Endothelial cell of umbilical vein (primary cell): ENCODE data around the gene HDGFL2. TPM values are rescaled to one million over a fixed set of nuclear protein-coding genes. Genes with fewer than 3 reads are reported as not detected.

Experiments used
- BruUV-seq: library from RNA; stranded (reverse); fragments of 400-500 nt; replicated peaks from 2 replicates; lab custom pipeline; 2021; lab: Mats Ljungman, UMichigan
- CTCF ChIA-PET: fragments of 300-600, 350-600 bp; sonication (Branson Sonifier 250); formaldehyde crosslinking; loops from one replicate; lab custom pipeline; 2021; ENCODE audit warnings: antibody characterized with exemption, inconsistent platforms; lab: Charles Lee
- POLR2A ChIA-PET: fragments of 300-600, 350-600 bp; sonication (Branson Sonifier 250); formaldehyde crosslinking; loops from one replicate; lab custom pipeline; 2021; ENCODE audit warnings: antibody characterized with exemption, inconsistent platforms; lab: Charles Lee
- DNase-seq: peaks from one replicate; pipeline ENCODE4 v3.0.0-alpha.2; 2011; ENCODE audit warnings: low read depth, low spot score
- FAIRE-seq: peaks from 2 replicates; lab custom pipeline; 2011; peaks lifted over from hg19 to GRCh38; lab: Jason Lieb, UNC
- H2AFZ ChIP-seq: 2 replicates; pipeline ENCODE4 v1.6.0; 2012; ENCODE audit warnings: low read depth, low read length, control low read depth, inconsistent platforms
- H3K27ac ChIP-seq: 2 replicates; pipeline ENCODE4 v1.5.1; 2011; ENCODE audit warnings: low read depth, mild to moderate bottlenecking, control low read depth, low read length, moderate library complexity; ENCODE audit not compliant: insufficient read depth
- H3K27me3 ChIP-seq, 2 experiments: 2 replicates each; pipeline versions ENCODE4 v1.6.0 to v1.6.1; 2011; ENCODE audit warnings: low read length in 2 of 2, mixed read lengths in 1 of 2; ENCODE audit not compliant: control insufficient read depth in 2 of 2, insufficient read depth in 2 of 2
- H3K36me3 ChIP-seq, 2 experiments: 2 replicates in 1 of 2; 3 replicates in 1 of 2; pipeline ENCODE4 v1.5.1; 2011; ENCODE audit warnings: low read length in 2 of 2, mild to moderate bottlenecking in 1 of 2, moderate library complexity in 1 of 2; ENCODE audit not compliant: control insufficient read depth in 2 of 2, insufficient read depth in 2 of 2; ENCODE audit errors: extremely low read depth in 1 of 2
- H3K4me1 ChIP-seq: 3 replicates; pipeline ENCODE4 v1.5.1; 2011; ENCODE audit warnings: mild to moderate bottlenecking, low read length; ENCODE audit not compliant: control insufficient read depth, insufficient read depth; ENCODE audit errors: extremely low read depth
- H3K4me2 ChIP-seq: 2 replicates; pipeline ENCODE4 v1.6.1; 2011; ENCODE audit warnings: low read length, control low read depth, mixed read lengths; ENCODE audit not compliant: insufficient read depth
- H3K4me3 ChIP-seq, 3 experiments: fragments of 200-600 bp in 1 of 3; sonication (generic), shearing (Covaris generic) in 1 of 3; replicated peaks in 1 of 3; 2 replicates each; pipeline ENCODE4 v1.5.1; 2011 to 2016; ENCODE audit warnings: control low read depth in 3 of 3, low read length in 3 of 3, mild to moderate bottlenecking in 2 of 3, inconsistent platforms in 1 of 3, low read depth in 1 of 3, moderate library complexity in 1 of 3; ENCODE audit not compliant: insufficient read depth in 1 of 3
- H3K79me2 ChIP-seq: 2 replicates; pipeline ENCODE4 v1.6.0; 2012; ENCODE audit warnings: low read length, inconsistent platforms; ENCODE audit not compliant: control insufficient read depth, insufficient read depth
- H3K9ac ChIP-seq: replicated peaks from 2 replicates; pipeline ENCODE3; 2011; ENCODE audit warnings: low read length, control low read depth; ENCODE audit not compliant: insufficient read depth; ENCODE audit errors: extremely low read depth
- H3K9me1 ChIP-seq: replicated peaks from 3 replicates; pipeline ENCODE4 v1.6.0; 2011; ENCODE audit warnings: mild to moderate bottlenecking, low read length; ENCODE audit not compliant: control insufficient read depth, insufficient read depth; ENCODE audit errors: extremely low read depth
- H3K9me3 ChIP-seq: replicated peaks from 2 replicates; pipeline ENCODE4 v1.5.1; 2012; ENCODE audit warnings: low read length, inconsistent platforms; ENCODE audit not compliant: control insufficient read depth, insufficient read depth
- H4K20me1 ChIP-seq: replicated peaks from 2 replicates; pipeline ENCODE3; 2011; ENCODE audit warnings: mild to moderate bottlenecking, low read length; ENCODE audit not compliant: control insufficient read depth, insufficient read depth; ENCODE audit errors: extremely low read depth
- CTCF ChIP-seq, 2 donors: IDR thresholded peaks; 1 replicate in 1 of 2; 2 replicates in 1 of 2; pipeline ENCODE4 v1.5.1; 2011; ENCODE audit warnings: low read length in 2 of 2, mild to moderate bottlenecking in 2 of 2, moderate library complexity in 2 of 2, control low read depth in 1 of 2, inconsistent platforms in 1 of 2, low read depth in 1 of 2; ENCODE audit not compliant: insufficient read depth in 1 of 2; ENCODE audit errors: extremely low read depth in 1 of 2
- EZH2 ChIP-seq: IDR thresholded peaks from 2 replicates; pipeline ENCODE4 v1.6.1; 2012; ENCODE audit warnings: borderline replicate concordance, low read depth, mild to moderate bottlenecking, moderate library complexity, low read length, inconsistent platforms; ENCODE audit not compliant: severe bottlenecking
- FOS ChIP-seq: IDR thresholded peaks from 2 replicates; pipeline ENCODE4 v1.6.1; 2011; ENCODE audit warnings: mild to moderate bottlenecking, low read length, moderate library complexity, borderline replicate concordance; ENCODE audit not compliant: insufficient read depth
- GATA2 ChIP-seq: IDR thresholded peaks from 2 replicates; pipeline ENCODE4 v1.7.0; 2011; ENCODE audit warnings: low read depth, mild to moderate bottlenecking, moderate library complexity, mixed read lengths, low read length; ENCODE audit not compliant: insufficient read length, insufficient read depth
- JUN ChIP-seq: IDR thresholded peaks from 2 replicates; pipeline ENCODE4 v1.6.1; 2011; ENCODE audit warnings: borderline replicate concordance, low read depth; ENCODE audit not compliant: insufficient read length, insufficient read depth
- MAX ChIP-seq: IDR thresholded peaks from 2 replicates; pipeline ENCODE4 v1.6.1; 2011; ENCODE audit not compliant: insufficient read depth, insufficient read length
- MYC ChIP-seq: IDR thresholded peaks from one replicate; pipeline ENCODE4 v1.6.1; 2011; ENCODE audit warnings: mild to moderate bottlenecking, low read depth, low read length
- POLR2A ChIP-seq: IDR thresholded peaks from 2 replicates; pipeline ENCODE4 v1.6.1; 2012; ENCODE audit warnings: low read depth, mild to moderate bottlenecking, control low read depth, low read length
- POLR2AphosphoS5 ChIP-seq: IDR thresholded peaks from 2 replicates; pipeline ENCODE4 v1.6.1; 2012; ENCODE audit warnings: low read depth, mild to moderate bottlenecking, control low read depth, low read length, moderate library complexity; ENCODE audit not compliant: insufficient read depth
- dilution Hi-C: fragments of 300-500 bp; cut with MboI; formaldehyde crosslinking; loops from one replicate; pipeline ENCODE4 v1.15.0; 2019; ENCODE audit warnings: low sequenced_read_pairs; ENCODE audit not compliant: extremely low pct_ligation_motif_present
- intact Hi-C: fragments of 100-400 bp; cut with micrococcal nuclease; formaldehyde crosslinking; loops from one replicate; pipeline ENCODE4 v1.10.0; 2022
- polyA plus RNA-seq, 4 experiments: library from polyadenylated mRNA; depleted of rRNA in 3 of 4; stranded (reverse) in 3 of 4; unstranded in 1 of 4; fragments of >200 nt; gene quantifications; 2 replicates each; pipeline versions ENCODE4 v1.2.1 to v1.2.3, GENCODE V29; 2011 to 2012; ENCODE audit warnings: missing spikeins in 1 of 4
- total RNA-seq: library from RNA; stranded (reverse); gene quantifications from 2 replicates; pipeline ENCODE4 v1.2.3, GENCODE V29; 2021

Gene HDGFL2
- total and polyA plus RNA-seq, 2 donors (not counting 3 experiments of a cell fraction or from before 2014, with no cell fraction given), result 39.1 to 79.6 TPM

- H3K27me3 ChIP-seq, result no peaks in the 10 kb centered on the region
- no peak for TF ChIP-seq EZH2
- no peaks in the 10 kb centered on the region for H4K20me1 ChIP-seq
- no peaks in the 10 kb centered on the region for H3K4me1 ChIP-seq
- DNase-seq (no peak), FAIRE-seq (no peak)
- no peaks in the 10 kb centered on the region for H3K9me1 ChIP-seq
- peaks cover 20 to 64% of the 10 kb centered on the region in 2 experiments for H3K36me3 ChIP-seq
- intact Hi-C loops (no loop called here), dilution Hi-C loops (no loop called here)
- no peak overlapping the region for H3K27ac ChIP-seq
- ChIA-PET POLR2A (no interaction called here), CTCF (interaction anchor here (1.0 kb wide), 1 partner anchor 83 kb away, joined by 4 read pairs; no protein-coding TSS in a partner anchor)
- H3K4me3 ChIP-seq, result no peak overlapping the region
- no peaks in the 10 kb centered on the region for H3K9me3 ChIP-seq
- H3K79me2 ChIP-seq, result no peaks in the 10 kb centered on the region
- H3K4me2 ChIP-seq, result no peak overlapping the region
- BruUV-seq, result no TSS peak
- no peak overlapping the region for H2AFZ ChIP-seq
- H3K9ac ChIP-seq, result no peak overlapping the region
Observed at GRCh38 chr19:4550018-4550417, 77.9 kb downstream of the HDGFL2 start.

GRCh38 chr19:4550479-4551050 lies 78.5 kb downstream of the HDGFL2 start:
- TF ChIP-seq GATA2 (no peak), POLR2A (no peak), JUN (no peak), FOS (no peak), MYC (no peak), CTCF (IDR thresholded peaks at IDR 0.05; ENCODE audit: extremely low read depth in 1 of 2, insufficient read depth in 1 of 2, low read depth in 1 of 2, low read length in 2 of 2) (no peak), POLR2AphosphoS5 (no peak), MAX (no peak)
- dilution Hi-C loops, result no loop called here
- no TSS peak for BruUV-seq
- ChIA-PET POLR2A (no interaction called here), CTCF (interaction anchor here (1.0 kb wide), 1 partner anchor 83 kb away, joined by 4 read pairs; no protein-coding TSS in a partner anchor)
- H3K4me3 ChIP-seq, result no peak overlapping the region
- H3K27me3 ChIP-seq, result no peaks in the 10 kb centered on the region
- intact Hi-C loops, result no loop called here
- H3K36me3 ChIP-seq, result peaks cover 20 to 67% of the 10 kb centered on the region in 2 experiments
- no peaks in the 10 kb centered on the region for H3K9me1 ChIP-seq
- H3K27ac ChIP-seq, result no peak overlapping the region
- FAIRE-seq, result no peak
- no peak for DNase-seq
- H3K9ac ChIP-seq, result no peak overlapping the region
- no peaks in the 10 kb centered on the region for H4K20me1 ChIP-seq
- H3K4me1 ChIP-seq, result no peaks in the 10 kb centered on the region
- no peak overlapping the region for H2AFZ ChIP-seq
- no peaks in the 10 kb centered on the region for H3K79me2 ChIP-seq
- H3K4me2 ChIP-seq, result no peak overlapping the region
- H3K9me3 ChIP-seq, result no peaks in the 10 kb centered on the region
